ENCODE measurements around the gene TSC2. TPM values are rescaled to one million over a fixed set of nuclear protein-coding genes. Genes with fewer than 3 reads are reported as not detected.
A peak's percentile ranks its signal among the peaks of the same experiment; 100 is the strongest.

Gene TSC2
- total RNA-seq, result 100 to 1,000 TPM; 140 to 161 (median 150) TPM
- long read RNA-seq, donor 1, full-length matches to known transcripts, result 27 of 89 reads
- long read RNA-seq, donor 1, partial matches to known transcripts, result 44 of 89 reads
- long read RNA-seq, donor 1, other reads (novel, unspliced or antisense), result 18 of 89 reads
- long read RNA-seq, donor 2, full-length matches to known transcripts, result 6 of 14 reads
- long read RNA-seq, donor 2, partial matches to known transcripts, result 5 of 14 reads
- long read RNA-seq, donor 2, other reads (novel, unspliced or antisense), result 3 of 14 reads

- peak; percentile 84 for ATAC-seq
- intact Hi-C loops (cut with DNase I, micrococcal nuclease), result no loop called here
Observed at GRCh38 chr16:2047330-2048115, at the start of gene TSC2, which contains the start of gene NTHL1. Gene TSC2, plus strand, starts transcription at chr16:2047985. Its CDS starts 631 bp downstream, at chr16:2048616. Gene NTHL1, minus strand, starts transcription at chr16:2047834. Its CDS starts 11 bp downstream, at chr16:2047823.

DNA sequence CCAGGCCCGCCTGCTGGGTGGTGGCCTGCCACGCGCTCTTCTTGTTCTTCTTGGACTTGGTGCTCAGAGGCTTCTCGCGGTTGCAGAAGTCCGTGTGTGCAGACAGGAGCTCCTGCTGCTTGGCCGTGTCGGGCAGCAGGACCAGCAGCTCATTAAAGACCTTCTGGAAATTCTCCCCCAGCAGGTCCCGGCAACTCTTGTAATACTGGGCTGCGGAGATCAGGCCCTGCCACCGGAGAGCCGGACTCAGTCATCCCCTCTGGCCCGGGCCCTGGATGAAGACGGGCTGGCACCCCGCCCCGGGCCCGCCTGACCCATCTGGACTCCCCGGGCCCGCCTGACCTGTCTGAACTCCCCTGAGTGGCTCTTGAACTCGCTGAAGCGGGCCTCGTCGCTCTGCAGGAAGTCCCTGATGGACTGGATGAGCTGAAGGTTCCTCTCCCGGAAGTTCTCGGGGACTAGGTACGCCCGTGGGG is 49.4 kb upstream of the TSC2 start:
- no peaks in the 10 kb centered on the region for H3K9me3 ChIP-seq
- H3K36me3 ChIP-seq (ENCODE audit: low read depth), result peaks cover 17% of the 10 kb centered on the region
- intact Hi-C loops (cut with DNase I, micrococcal nuclease), result no loop called here
- no peak overlapping the region for H3K4me3 ChIP-seq
- peaks cover 4% of the 10 kb centered on the region for H3K4me1 ChIP-seq (ENCODE audit: low read depth)
- ATAC-seq, result no peak
- DNase-seq, result no peak
- TF ChIP-seq, protein P1, sequence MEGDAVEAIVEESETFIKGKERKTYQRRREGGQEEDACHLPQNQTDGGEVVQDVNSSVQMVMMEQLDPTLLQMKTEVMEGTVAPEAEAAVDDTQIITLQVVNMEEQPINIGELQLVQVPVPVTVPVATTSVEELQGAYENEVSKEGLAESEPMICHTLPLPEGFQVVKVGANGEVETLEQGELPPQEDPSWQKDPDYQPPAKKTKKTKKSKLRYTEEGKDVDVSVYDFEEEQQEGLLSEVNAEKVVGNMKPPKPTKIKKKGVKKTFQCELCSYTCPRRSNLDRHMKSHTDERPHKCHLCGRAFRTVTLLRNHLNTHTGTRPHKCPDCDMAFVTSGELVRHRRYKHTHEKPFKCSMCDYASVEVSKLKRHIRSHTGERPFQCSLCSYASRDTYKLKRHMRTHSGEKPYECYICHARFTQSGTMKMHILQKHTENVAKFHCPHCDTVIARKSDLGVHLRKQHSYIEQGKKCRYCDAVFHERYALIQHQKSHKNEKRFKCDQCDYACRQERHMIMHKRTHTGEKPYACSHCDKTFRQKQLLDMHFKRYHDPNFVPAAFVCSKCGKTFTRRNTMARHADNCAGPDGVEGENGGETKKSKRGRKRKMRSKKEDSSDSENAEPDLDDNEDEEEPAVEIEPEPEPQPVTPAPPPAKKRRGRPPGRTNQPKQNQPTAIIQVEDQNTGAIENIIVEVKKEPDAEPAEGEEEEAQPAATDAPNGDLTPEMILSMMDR (IDR thresholded peaks at IDR 0.05), result no peak

More at GRCh38 chr16:2047330-2048115, at the start of gene TSC2, which contains the start of gene NTHL1:
- no peaks in the 10 kb centered on the region for H3K36me3 ChIP-seq (ENCODE audit: low read depth)
- no peaks in the 10 kb centered on the region for H3K9me3 ChIP-seq
- DNase-seq, result peak; percentile 97 to 98 (median 98)
- TF ChIP-seq, protein P1 (IDR thresholded peaks at IDR 0.05), result peak; percentile 6
- peaks cover 36% of the 10 kb centered on the region for H3K4me1 ChIP-seq (ENCODE audit: low read depth)
- H3K4me3 ChIP-seq, result peak within 1 kb of the TSS; percentile 80

DNA sequence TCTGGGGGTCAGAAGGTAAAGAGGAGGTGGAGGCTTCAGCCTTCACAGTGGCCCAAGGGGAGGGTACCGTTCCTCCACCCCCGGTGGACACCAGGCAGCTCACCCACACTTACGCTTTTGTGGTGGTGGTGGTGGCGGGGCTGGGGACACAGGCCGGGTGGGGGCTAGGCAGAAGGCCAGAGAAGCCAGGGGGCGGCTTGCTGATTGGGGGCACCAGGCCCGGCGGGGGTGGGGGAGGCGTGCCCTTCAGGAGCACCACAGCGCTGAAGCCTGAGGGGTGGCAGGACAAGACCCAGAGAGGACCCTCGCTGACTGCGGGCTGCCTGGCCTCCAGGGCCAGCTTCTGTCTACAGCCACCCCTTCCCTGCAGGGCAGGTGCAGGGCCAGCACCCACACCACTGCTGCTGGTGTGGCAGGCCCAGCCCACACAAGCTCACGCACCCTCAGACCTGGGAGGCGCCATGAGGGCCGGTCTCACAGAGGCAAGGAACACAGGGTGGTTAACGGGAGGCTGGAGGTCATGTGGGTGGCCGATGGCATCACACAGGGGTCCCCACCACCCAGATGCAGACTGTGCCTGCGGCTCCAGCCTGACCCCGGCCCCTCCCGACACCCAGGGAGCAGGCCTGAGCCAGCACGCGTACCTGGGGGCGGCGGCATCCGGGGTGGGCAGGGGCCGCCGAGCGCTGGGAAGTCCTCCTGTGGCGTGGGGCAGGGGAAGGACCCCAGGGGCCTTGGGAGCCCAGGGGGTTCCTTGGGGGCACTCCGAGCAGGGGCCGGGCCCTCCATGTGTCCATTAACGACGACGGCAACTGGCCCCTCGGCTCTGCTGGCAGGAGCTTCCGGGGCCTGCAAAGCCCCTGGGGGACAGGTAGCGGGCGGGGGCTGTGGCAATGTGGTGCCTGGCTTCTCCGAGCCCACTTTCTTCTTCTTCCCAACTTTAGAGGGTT is 48.7 kb upstream of the TSC2 start:
- Histone ChIP-seq H3K4me1 (ENCODE audit: low read depth) (peaks cover 11% of the 10 kb centered on the region), H3K4me3 (no peak overlapping the region), H3K36me3 (ENCODE audit: low read depth) (peaks cover 17% of the 10 kb centered on the region), H3K9me3 (no peaks in the 10 kb centered on the region)
- TF ChIP-seq, protein P1 (IDR thresholded peaks at IDR 0.05), result no peak
- no peak for ATAC-seq
- intact Hi-C loops (cut with DNase I, micrococcal nuclease), result no loop called here
- DNase-seq, result no peak

DNA sequence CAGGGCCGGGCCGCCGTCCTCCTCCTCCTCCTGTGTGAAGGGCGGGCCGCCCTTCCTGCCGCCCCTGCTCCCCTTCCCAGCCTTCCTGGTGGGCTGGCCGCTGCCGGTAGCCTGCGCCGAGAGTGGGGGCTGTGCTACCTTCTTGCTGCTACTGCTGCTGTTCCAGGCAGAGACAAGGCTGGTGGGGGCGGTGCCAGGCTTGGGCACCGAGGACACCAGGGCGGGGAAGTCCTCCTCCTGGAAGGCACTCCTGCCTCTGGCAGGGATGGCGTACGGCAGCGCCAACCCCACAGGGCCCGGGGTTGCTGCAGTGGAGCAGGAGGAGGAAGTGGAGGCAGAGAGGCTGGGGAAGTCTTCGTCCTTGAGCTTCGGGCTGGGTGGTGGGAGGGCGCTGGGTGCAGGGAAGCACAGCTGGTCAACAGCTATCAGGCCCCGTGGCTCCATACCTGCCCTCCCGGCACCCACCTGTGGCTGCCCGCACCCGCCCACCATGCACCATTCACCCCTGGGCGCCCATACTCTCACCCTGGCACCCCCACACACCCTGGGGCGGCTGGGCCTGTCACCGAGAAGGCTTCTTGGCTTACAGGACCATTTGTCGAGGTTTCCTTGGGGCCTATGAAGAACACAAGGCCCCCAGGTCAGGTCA is 47.8 kb upstream of the TSC2 start:
- peaks cover 17% of the 10 kb centered on the region for H3K36me3 ChIP-seq (ENCODE audit: low read depth)

More for the DNA sequence above, 47.8 kb upstream of the TSC2 start:
- Histone ChIP-seq H3K9me3 (no peaks in the 10 kb centered on the region), H3K4me1 (ENCODE audit: low read depth) (peaks cover 17% of the 10 kb centered on the region), H3K4me3 (no peak overlapping the region)
- intact Hi-C loops (cut with DNase I, micrococcal nuclease), result no loop called here
- TF ChIP-seq, protein P1 (IDR thresholded peaks at IDR 0.05), result no peak
- ATAC-seq (no peak), DNase-seq (no peak)

Measured in mucosa of descending colon (tissue), 3 donors.